GM10266 (cell line): ENCODE measurements around the gene EPHB6.

Experiments
- DNase-seq: peaks from one replicate; pipeline ENCODE4 v3.0.0; 2012; ENCODE audit errors: extremely low spot score
- TF ChIP-seq, protein P1 (sequence below): IDR thresholded peaks from 2 replicates; pipeline ENCODE4 v1.5.1; 2012; ENCODE audit warnings: mild to moderate bottlenecking, low read depth; ENCODE audit not compliant: control insufficient read depth, insufficient read depth; ENCODE audit errors: missing control alignments

EPHB6 gene

DNA sequence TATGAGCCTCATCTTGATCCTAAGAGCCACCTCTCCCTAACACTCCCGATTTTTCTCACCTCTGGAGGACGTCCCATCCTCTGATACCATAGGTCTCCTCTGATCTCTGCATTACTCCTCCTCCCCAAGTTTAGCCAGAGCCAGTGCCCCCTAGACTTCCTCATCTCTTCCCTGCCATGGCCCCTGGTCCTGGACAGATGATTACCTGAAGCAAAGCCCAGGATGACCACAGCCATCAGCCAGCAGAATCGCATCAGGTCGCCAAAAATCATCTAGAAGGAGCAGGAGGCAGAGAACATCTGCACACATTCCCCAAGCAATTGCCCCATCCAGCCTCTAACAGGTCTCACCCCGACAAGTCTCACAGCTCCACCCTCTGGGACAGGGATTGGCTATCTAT, 19.0 kb downstream of the EPHB6 start:
- no peak for DNase-seq
- TF ChIP-seq, protein P1, sequence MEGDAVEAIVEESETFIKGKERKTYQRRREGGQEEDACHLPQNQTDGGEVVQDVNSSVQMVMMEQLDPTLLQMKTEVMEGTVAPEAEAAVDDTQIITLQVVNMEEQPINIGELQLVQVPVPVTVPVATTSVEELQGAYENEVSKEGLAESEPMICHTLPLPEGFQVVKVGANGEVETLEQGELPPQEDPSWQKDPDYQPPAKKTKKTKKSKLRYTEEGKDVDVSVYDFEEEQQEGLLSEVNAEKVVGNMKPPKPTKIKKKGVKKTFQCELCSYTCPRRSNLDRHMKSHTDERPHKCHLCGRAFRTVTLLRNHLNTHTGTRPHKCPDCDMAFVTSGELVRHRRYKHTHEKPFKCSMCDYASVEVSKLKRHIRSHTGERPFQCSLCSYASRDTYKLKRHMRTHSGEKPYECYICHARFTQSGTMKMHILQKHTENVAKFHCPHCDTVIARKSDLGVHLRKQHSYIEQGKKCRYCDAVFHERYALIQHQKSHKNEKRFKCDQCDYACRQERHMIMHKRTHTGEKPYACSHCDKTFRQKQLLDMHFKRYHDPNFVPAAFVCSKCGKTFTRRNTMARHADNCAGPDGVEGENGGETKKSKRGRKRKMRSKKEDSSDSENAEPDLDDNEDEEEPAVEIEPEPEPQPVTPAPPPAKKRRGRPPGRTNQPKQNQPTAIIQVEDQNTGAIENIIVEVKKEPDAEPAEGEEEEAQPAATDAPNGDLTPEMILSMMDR, result no peak

DNA sequence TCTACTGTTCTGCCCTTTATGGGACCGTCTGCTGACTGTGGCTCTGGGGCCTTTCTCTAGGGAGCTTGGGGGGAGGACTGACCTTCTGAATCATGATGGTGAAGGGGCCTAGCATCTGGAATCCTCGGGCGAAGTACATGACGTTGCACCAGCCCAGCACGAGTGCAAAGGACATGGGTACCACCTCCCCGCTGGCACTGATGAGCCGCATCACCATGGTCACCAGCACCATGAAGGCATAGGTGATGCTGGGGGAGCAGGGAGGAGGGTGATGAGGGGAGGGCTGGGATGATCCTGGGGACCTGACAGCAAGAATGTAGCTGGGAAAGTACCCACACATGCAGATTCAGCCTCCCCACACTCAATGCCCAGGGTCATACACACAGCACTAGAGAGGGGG, 19.5 kb downstream of the EPHB6 start:
- TF ChIP-seq, protein P1, result no peak
- DNase-seq, result no peak

DNA sequence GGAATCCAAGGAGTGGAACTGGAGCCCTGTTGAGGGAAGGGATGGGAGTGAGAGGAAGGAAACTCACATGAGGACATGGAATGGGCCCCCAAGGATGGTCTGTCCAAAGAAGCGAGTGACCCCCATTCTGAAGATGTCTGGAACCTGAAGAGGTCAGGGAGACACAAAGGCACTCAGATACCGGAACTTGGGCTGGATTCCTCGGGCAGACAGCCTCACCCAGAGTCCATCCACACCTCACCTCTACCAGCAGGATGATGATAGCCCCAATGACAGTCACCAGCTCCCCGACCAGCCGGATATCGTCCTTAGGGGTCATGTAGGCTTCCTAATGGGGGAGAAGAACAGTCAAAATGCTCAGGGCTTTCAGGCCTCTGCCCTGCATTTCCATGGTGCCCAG, 20.0 kb downstream of the EPHB6 start:
- no peak for DNase-seq
- TF ChIP-seq, protein P1, result no peak

DNA sequence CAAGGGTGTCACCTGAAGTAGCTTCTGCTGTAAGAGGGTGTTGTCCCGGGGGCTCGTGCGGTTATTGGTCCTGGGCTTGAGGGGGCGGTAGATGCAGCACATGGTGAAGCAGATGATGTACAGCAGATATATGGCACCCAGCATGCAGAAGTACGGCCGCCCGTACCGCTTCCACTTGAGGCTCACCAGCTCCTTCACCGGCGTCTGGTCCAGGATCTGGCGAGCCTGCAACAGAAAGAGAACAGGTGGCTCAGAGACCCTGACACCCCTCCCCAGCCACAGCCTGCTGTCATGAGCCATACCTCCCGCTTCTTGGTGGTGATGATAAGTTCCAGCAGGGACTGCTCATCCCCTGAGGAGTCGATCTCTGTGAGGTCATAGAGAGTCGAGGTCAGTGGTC, 20.6 kb downstream of the EPHB6 start:
- TF ChIP-seq, protein P1, result no peak

DNA sequence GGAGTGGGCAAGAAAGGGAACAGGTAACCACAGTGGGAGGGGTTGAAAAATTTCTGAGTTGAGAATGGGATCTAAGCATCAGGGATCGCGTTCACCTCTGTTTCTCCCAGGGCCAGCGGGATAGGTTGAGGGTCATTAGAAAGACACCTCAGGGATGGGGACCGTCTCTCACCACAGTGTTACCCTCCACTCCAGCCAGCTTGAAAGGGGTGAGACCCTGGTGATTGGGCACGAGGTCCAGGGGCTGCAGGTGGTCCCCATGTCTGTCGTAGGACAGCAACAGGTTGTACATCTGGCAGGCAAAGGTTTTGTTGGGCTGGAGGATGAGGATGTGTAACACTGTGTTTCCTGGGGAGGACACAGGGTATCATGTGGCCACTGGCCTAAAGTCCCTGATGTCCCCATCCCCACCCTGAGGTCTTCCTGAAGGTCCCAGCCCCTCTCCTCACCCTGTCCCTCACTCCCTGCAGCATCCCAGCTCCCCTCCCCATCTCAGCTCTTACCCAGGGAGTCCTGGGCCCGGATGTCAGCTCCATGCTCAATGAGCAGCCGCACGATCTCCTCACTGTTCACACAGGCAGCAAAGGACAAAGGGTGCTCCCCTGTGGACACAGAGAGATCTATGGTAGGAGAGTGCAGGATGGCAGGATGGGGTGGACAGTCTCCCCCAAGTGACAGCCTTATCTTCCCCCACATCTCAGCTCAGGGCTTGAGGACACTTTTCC, 21.5 kb downstream of the EPHB6 start:
- TF ChIP-seq, protein P1, result no peak
- no peak for DNase-seq

More for the DNA sequence above, 20.6 kb downstream of the EPHB6 start:
- DNase-seq, result no peak

DNA sequence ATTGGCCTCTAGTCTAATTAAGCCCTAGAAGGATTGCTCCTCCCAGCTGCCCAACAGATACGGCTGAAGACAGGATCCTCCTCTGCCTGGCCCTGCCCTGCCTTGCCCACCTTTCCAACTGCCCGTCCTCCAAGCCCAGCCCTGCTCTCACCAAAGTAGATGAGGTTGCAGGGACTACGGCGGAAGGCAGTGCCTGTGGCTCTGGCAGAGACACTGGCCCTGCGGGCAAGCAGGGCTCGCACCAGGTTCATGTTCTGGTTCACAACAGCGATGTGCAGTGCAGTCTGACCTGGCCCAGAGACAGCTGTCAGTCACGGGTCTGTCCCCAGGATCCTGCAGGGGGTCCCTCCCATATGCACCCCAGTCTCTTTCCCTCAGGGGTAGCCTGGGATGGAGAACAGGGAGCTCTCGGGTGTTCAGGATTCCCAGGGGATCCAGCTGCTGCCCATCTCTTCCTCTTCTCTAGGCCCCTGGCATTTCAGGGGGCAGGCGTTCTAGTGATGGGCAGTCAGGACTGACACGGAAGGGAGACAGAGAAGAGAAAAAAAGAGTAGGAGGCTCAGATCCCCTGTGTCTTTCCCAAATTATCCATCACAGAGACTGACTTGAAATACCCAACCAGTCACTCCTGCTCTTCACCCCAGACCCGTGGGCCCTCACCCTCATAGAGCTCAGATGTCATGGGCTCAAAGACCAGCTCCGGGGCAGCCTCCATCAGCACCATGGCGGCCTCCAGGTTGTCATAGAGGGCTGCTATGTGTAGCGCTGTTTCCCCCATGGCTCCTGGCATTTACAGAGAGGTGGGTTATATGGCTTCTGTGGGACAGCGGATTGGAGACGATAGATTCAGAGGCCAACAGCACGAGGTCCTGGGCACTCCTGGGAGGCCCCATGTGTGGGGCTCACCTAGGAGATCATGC, 22.4 kb downstream of the EPHB6 start:
- TF ChIP-seq, protein P1, result no peak
- no peak for DNase-seq

DNA sequence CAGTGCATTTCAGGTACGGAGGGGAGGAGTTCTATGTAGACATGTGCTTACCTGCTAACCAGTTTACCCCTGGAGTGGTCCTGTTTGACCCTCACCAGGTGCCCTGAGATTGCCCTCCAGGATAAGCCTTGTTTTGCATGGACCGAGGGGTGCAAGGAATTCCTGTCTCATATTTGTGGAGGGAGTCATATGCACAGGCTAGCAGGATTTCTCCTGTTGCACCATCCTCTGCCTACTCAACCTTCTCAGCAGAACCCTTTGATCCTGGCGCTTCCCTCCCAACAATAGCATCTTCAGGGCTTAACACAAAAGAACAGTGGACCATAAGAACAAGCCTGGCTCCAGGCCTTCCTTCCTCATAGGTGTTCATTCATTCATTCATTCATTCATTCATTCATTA, 23.4 kb downstream of the EPHB6 start:
- TF ChIP-seq, protein P1, result no peak
- no peak for DNase-seq
